ENCODE measurements around the gene CDHR3.
"Not testable (repeated sequence)": the region's sequence is repeated elsewhere in the genome, so short reads cannot be mapped to it uniquely, and the experiment has no call there.

Gene CDHR3

GRCh38 chr7:105958012-105958411 is 5.1 kb upstream of the CDHR3 start:
- no peak for DNase-seq (ENCODE audit: low spot score)

GRCh38 chr7:105962353-105962752 is 711 bp upstream of the CDHR3 start:
- DNase-seq (ENCODE audit: low spot score), result no peak

GRCh38 chr7:105971845-105972244 is 8.8 kb downstream of the CDHR3 start:
- DNase-seq (ENCODE audit: low spot score), result no peak

- no peak for DNase-seq (ENCODE audit: low spot score)
These were observed 9.2 kb downstream of the CDHR3 start for GRCh38 chr7:105972276-105972675.

- no peak for DNase-seq (ENCODE audit: low spot score)
These were observed 11.4 kb downstream of the CDHR3 start for GRCh38 chr7:105974471-105974870.

GRCh38 chr7:105975770-105976417 is 12.8 kb downstream of the CDHR3 start:
- DNase-seq (ENCODE audit: low spot score), result no peak

- DNase-seq (ENCODE audit: low spot score), result no peak
These were observed 13.8 kb downstream of the CDHR3 start for GRCh38 chr7:105976868-105977267.

- no peak for DNase-seq (ENCODE audit: low spot score)
These were observed 15.0 kb downstream of the CDHR3 start for GRCh38 chr7:105978035-105978434.

- DNase-seq (ENCODE audit: low spot score), result no peak
These were observed 15.9 kb downstream of the CDHR3 start for GRCh38 chr7:105978974-105979373.

- DNase-seq (ENCODE audit: low spot score), result no peak
These were observed 16.3 kb downstream of the CDHR3 start for GRCh38 chr7:105979405-105979804.

- no peak for DNase-seq (ENCODE audit: low spot score)
These were observed 17.8 kb downstream of the CDHR3 start for GRCh38 chr7:105980645-105981396.

- DNase-seq (ENCODE audit: low spot score), result no peak
These were observed 19.3 kb downstream of the CDHR3 start for GRCh38 chr7:105982388-105982787.

- DNase-seq (ENCODE audit: low spot score), result not testable (repeated sequence)
These were observed 21.7 kb downstream of the CDHR3 start for GRCh38 chr7:105984808-105985207.

GRCh38 chr7:105985229-105985628 is 22.2 kb downstream of the CDHR3 start:
- no peak for DNase-seq (ENCODE audit: low spot score)

- DNase-seq (ENCODE audit: low spot score), result no peak
These were observed 22.7 kb downstream of the CDHR3 start for GRCh38 chr7:105985672-105986215.

GRCh38 chr7:105987046-105987445 is 24.0 kb downstream of the CDHR3 start:
- no peak for DNase-seq (ENCODE audit: low spot score)

- no peak for DNase-seq (ENCODE audit: low spot score)
These were observed 25.2 kb downstream of the CDHR3 start for GRCh38 chr7:105988276-105988675.

GRCh38 chr7:105989191-105989590 is 26.1 kb downstream of the CDHR3 start:
- no peak for DNase-seq (ENCODE audit: low spot score)

- DNase-seq (ENCODE audit: low spot score), result no peak
These were observed 26.6 kb downstream of the CDHR3 start for GRCh38 chr7:105989686-105990085.

GRCh38 chr7:105990141-105990540 is 27.1 kb downstream of the CDHR3 start:
- no peak for DNase-seq (ENCODE audit: low spot score)

GRCh38 chr7:105990727-105991453 is 27.8 kb downstream of the CDHR3 start:
- DNase-seq (ENCODE audit: low spot score), result no peak

- no peak for DNase-seq (ENCODE audit: low spot score)
These were observed 29.8 kb downstream of the CDHR3 start for GRCh38 chr7:105992905-105993304.
